Ishikawa (cell line): ENCODE results near the gene ALX3.

ENCODE experiments used
- CEBPB ChIP-seq: IDR thresholded peaks from 2 replicates; pipeline ENCODE4 v1.6.1; 2012
- CREB1 ChIP-seq: IDR thresholded peaks from 2 replicates; pipeline ENCODE4 v1.6.1; 2012; ENCODE audit warnings: low read depth
- EGR1 ChIP-seq: IDR thresholded peaks from 2 replicates; pipeline ENCODE4 v1.6.1; 2012
- EP300 ChIP-seq: IDR thresholded peaks from 2 replicates; pipeline ENCODE4 v1.6.1; 2012; ENCODE audit warnings: borderline replicate concordance
- FOXM1 ChIP-seq: IDR thresholded peaks from 2 replicates; pipeline ENCODE4 v1.6.1; 2012; ENCODE audit warnings: low read depth, borderline replicate concordance
- NFIC ChIP-seq: IDR thresholded peaks from 2 replicates; pipeline ENCODE4 v1.6.1; 2012
- RAD21 ChIP-seq: IDR thresholded peaks from 2 replicates; pipeline ENCODE4 v1.6.1; 2012; ENCODE audit warnings: low read depth
- TAF1 ChIP-seq: IDR thresholded peaks from 2 replicates; pipeline ENCODE4 v1.6.1; 2012; ENCODE audit warnings: low read depth, mild to moderate bottlenecking
- TCF12 ChIP-seq: IDR thresholded peaks from 2 replicates; pipeline ENCODE4 v1.6.1; 2012; ENCODE audit warnings: low read depth
- TEAD4 ChIP-seq: IDR thresholded peaks from 2 replicates; pipeline ENCODE4 v1.6.1; 2012
- YY1 ChIP-seq: IDR thresholded peaks from 2 replicates; pipeline ENCODE4 v1.6.1; 2012; ENCODE audit warnings: low read depth
- ZBTB7A ChIP-seq: IDR thresholded peaks from 2 replicates; pipeline ENCODE4 v1.6.1; 2012; ENCODE audit warnings: low read depth
- TF ChIP-seq, protein P1 (sequence below): IDR thresholded peaks from 2 replicates; pipeline ENCODE4 v1.6.1; 2012
- TF ChIP-seq, protein P2 (sequence below): IDR thresholded peaks from 2 replicates; pipeline ENCODE4 v1.6.1; 2012; ENCODE audit warnings: low read depth, mild to moderate bottlenecking
- TF ChIP-seq, protein P3 (sequence below): IDR thresholded peaks from 2 replicates; pipeline ENCODE4 v1.6.1; 2012

The ALX3 gene

DNA sequence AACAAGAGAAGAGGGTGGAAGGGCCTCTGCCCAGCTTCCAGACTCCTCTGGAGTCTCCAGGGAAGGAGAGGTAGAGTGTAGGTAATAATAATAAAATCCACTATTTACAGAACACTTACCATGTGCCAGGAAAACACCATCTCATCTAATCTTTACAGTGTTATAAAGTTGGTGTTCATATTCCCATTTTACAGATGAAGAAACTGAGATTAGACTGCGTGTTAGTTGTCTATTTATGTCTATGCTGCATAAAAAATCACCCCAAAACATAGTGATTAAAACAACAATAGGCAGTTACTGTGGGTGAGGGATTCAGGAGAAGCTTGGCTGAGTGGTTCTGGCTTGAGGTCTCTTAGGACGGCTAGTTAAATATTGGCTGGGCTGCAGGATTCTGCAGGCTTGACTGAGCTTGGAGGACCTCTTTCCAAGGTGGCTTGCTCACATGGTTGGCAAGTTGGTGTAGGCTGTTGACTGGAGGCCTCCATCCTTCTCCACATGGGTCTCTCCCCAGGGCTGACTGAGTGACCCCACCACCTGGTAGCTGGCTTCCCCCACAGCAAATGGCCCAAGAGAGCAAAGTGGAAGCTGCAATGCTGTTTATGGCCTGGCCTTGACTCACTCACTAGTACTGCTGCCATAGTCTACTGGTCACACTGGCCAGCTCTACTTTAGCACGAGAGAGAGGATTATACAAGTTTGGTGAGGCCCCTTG lies 6.5 kb upstream of the ALX3 start:
- TF ChIP-seq TAF1 (no peak), TCF12 (no peak), TEAD4 (no peak), YY1 (no peak), FOXM1 (no peak), NFIC (no peak), CEBPB (no peak), EP300 (no peak), ZBTB7A (no peak), RAD21 (no peak), EGR1 (no peak), CREB1 (no peak)
- TF ChIP-seq, protein P1, sequence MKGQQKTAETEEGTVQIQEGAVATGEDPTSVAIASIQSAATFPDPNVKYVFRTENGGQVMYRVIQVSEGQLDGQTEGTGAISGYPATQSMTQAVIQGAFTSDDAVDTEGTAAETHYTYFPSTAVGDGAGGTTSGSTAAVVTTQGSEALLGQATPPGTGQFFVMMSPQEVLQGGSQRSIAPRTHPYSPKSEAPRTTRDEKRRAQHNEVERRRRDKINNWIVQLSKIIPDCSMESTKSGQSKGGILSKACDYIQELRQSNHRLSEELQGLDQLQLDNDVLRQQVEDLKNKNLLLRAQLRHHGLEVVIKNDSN, result no peak
- TF ChIP-seq, protein P2, sequence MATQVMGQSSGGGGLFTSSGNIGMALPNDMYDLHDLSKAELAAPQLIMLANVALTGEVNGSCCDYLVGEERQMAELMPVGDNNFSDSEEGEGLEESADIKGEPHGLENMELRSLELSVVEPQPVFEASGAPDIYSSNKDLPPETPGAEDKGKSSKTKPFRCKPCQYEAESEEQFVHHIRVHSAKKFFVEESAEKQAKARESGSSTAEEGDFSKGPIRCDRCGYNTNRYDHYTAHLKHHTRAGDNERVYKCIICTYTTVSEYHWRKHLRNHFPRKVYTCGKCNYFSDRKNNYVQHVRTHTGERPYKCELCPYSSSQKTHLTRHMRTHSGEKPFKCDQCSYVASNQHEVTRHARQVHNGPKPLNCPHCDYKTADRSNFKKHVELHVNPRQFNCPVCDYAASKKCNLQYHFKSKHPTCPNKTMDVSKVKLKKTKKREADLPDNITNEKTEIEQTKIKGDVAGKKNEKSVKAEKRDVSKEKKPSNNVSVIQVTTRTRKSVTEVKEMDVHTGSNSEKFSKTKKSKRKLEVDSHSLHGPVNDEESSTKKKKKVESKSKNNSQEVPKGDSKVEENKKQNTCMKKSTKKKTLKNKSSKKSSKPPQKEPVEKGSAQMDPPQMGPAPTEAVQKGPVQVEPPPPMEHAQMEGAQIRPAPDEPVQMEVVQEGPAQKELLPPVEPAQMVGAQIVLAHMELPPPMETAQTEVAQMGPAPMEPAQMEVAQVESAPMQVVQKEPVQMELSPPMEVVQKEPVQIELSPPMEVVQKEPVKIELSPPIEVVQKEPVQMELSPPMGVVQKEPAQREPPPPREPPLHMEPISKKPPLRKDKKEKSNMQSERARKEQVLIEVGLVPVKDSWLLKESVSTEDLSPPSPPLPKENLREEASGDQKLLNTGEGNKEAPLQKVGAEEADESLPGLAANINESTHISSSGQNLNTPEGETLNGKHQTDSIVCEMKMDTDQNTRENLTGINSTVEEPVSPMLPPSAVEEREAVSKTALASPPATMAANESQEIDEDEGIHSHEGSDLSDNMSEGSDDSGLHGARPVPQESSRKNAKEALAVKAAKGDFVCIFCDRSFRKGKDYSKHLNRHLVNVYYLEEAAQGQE, result no peak
- TF ChIP-seq, protein P3, sequence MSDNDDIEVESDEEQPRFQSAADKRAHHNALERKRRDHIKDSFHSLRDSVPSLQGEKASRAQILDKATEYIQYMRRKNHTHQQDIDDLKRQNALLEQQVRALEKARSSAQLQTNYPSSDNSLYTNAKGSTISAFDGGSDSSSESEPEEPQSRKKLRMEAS, result no peak

DNA sequence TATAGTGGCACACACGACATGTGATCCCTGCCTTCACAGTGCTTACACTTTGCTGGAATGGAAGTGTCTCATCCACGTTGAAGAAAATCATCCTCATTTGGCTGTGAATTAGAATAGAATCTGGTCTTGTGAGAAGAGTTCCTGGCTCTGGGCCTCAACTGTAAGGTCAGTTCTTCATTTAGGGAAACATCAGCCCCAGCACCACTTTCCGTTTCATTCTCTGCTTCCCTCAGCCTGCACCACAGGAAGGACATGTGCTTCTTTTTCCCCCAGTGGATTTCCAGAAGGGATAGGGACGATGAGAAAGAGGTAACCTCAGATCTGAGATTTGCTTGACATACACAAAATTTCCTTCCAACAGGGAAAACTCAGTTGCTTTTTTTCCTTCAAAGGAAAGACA lies 3.7 kb upstream of the ALX3 start:
- TF ChIP-seq, protein P2, result no peak
- TF ChIP-seq TAF1 (no peak), EP300 (no peak), NFIC (no peak), TEAD4 (no peak), YY1 (no peak), CREB1 (no peak), EGR1 (no peak), RAD21 (no peak), CEBPB (no peak), TCF12 (no peak), FOXM1 (no peak)
- TF ChIP-seq, protein P1, result no peak
- TF ChIP-seq, protein P3, result no peak

DNA sequence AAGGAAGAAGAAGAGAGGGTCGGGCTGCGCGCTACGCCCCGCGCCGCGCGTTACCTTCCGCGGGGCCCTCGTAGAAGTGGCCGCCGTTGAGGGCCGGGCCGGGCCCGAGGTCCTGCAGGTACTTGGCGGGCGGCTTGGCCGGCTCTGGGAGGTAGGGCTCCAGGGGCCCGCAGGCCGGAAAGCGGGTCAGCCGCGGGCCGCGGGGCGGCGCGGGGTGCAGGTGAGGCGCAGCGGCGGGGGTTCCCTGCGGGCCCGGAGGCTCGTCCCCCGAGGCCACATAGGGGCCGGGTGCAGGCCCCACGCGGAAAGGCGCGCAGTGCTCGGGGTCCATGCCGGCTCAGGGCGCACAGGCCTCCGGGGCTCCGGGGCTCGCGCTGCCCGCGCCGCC lies 196 bp downstream of the ALX3 start:
- TF ChIP-seq CREB1 (no peak), TAF1 (no peak), ZBTB7A (no peak), EGR1 (no peak), TEAD4 (no peak), TCF12 (no peak), FOXM1 (no peak), YY1 (no peak), RAD21 (no peak), CEBPB (no peak), NFIC (no peak), EP300 (no peak)
- TF ChIP-seq, protein P2, result no peak
- TF ChIP-seq, protein P3, result no peak
- TF ChIP-seq, protein P1, result no peak
